NOMO-1 treated with dmso at 0.1 percent for 144 hours (cell line): ENCODE measurements around the gene RNASE3.
"Not testable (repeated sequence)": the region's sequence is repeated elsewhere in the genome, so short reads cannot be mapped to it uniquely, and the experiment has no call there.

Experiments used
- DNase-seq: peaks from one replicate; lab custom pipeline; 2025; ENCODE audit not compliant: unreplicated experiment; lab: John Stamatoyannopoulos, UW

RNASE3 gene

DNA sequence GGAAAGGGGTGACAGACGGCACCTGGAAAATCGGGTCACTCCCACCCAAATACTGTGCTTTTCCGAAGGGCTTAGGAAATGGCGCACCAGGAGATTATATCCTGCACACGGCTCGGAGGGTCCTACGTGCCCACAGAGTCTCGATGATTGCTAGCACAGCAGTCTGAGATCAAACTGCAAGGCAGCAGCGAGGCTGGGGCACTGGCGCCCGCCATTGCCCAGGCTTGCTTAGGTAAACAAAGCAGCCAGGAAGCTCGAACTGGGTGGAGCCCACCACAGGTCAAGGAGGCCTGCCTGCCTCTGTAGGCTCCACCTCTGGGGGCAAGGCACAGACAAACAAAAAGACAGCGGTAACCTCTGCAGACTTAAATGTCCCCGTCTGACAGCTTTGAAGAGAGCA is 19.6 kb downstream of the RNASE3 start:
- not testable (repeated sequence) for DNase-seq

DNA sequence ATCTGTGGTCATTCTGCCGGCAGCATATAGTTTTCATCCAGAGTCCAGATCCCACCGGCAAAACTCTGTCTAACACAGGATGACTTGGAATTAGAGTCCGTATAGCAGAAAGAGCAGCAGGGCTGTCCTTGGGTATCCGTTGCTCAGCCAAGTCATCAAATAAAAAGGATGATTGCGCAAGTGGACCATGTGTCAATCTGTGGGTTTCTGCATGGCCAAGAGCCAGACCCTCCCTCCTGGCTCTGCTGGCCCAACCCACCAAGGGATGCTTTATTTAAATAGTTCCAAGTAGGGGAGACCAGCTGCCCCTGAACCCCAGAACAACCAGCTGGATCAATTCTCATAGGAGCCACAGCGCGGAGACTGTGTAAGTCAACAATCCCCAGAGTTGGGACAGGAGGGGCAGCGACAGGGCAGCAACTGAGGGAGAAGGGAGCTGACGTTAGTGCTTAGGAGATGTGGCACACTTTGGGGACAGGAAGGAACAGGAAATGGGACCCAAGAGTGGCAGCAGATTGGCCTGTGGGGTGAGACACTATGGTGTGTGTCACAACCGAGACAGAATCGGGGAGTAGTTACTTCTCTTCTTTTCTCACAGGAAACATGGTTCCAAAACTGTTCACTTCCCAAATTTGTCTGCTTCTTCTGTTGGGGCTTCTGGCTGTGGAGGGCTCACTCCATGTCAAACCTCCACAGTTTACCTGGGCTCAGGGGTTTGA is 28.0 kb downstream of the RNASE3 start:
- DNase-seq = peak; percentile 67

DNA sequence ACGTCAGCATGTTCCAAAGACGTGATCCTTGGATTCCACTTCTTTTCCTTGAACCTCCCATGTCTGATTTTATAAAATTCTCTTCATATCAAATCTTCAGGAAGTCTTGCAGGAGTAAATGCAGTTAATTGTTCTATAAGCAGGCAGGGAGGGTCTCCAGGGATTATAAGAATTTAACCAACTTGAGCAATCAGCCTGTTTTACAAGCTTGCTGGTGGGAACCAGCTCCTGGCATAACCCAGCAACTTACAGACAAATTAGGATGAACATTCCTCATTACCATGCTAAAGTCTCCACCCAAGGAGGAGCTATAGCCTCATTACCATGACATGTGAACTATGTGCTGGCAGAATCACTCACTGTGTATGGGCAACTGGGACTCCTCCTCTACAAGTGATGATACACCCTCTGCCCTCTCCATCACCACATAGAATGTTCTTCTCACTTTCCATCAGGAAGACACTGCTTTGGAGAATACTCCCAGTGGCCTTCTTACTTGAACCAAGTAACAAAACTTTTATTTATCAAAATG is 32.6 kb downstream of the RNASE3 start:
- DNase-seq = not testable (repeated sequence)

DNA sequence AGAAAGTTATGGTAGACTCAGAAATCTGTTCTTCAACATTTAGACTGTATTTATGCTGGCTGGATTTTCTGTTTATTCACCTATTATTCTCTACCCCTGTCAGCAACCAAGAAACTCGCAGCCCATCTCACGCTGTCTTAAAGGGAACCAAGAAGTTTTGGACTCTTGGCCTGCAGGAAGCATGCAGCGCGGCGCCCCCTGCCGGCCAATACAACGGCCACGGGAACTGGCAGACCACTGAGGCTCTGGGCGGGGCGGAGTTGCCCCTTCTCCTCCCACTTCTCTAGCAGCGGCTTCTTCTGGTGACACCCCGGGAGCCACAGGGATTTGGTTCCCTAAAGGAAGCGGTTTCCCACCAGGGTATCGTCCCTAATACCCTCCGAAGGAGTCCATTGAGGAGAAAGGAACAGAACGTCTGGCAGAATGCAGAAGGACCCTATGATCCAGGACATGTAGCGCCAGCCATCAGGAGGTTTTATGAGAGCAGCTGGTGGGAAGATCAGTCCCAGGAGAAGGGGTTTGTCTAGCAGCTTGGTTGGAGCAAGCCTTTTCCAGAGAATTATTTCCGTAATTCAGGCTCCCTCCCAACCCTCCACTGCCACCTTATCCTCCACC is 43.1 kb downstream of the RNASE3 start:
- DNase-seq = no peak

DNA sequence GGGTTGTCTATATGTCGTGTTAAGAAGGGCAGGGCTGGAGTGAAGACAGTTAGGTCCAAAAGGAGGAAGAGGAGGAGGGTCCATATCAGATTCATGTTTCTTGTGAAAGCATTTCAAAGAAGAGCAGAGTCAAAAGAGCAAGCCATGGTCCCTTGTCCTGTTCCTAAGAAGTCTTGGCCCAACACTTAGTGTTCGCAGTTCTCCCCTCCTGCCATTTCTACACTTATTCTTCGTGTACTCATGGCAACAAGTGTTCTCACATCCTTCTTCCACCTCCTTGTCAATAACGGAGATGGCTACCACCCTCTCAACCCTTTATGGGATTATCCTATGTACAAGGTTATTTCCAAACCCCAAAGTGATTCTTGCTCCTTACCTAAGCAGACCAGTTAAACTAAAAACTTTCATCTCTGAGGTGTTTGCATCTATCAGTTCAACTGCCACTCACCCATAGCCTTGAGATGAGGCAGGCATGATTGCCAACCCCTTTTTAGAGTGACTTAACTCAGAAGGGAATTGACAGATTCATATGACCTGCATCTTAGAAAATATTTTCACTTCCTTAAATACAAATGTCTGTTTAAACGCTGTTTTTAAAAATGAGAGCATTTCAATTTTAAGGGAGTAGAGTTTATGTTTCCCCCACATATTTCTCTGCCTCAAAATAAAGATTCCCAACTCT is 44.3 kb downstream of the RNASE3 start:
- DNase-seq = no peak
